Measurements from ENCODE around the gene KREMEN2. TPM values are rescaled to one million over a fixed set of nuclear protein-coding genes. Genes with fewer than 3 reads are reported as not detected.

The KREMEN2 gene
- polyA plus RNA-seq, 3 donors = 0.09 TPM; not detected in 2

GRCh38 chr16:2976201-2976600 lies 12.1 kb downstream of the KREMEN2 start:
- Histone ChIP-seq H3K79me2 (ENCODE audit: insufficient read depth, low read length) (peaks cover 16% of the 10 kb centered on the region), H3K27ac (ENCODE audit: low read depth in 1 of 2, low read length in 2 of 2) (no peak overlapping the region), H2AFZ (ENCODE audit: insufficient read depth, low read depth, low read length, poor library complexity, severe bottlenecking) (no peak overlapping the region), H3K4me3 (replicated peaks in 1 of 3; ENCODE audit: low read depth in 2 of 3, low read length in 3 of 3) (no peak overlapping the region), H4K20me1 (ENCODE audit: insufficient read depth, low read length) (peaks cover 10% of the 10 kb centered on the region), H3K27me3 (ENCODE audit: control insufficient read depth in 2 of 2, insufficient read depth in 2 of 2, low read length in 2 of 2) (no peaks in the 10 kb centered on the region), H3K36me3 (replicated peaks in 1 of 2; ENCODE audit: control insufficient read depth in 1 of 2, insufficient read depth in 2 of 2, low read length in 2 of 2) (peaks cover 20 to 31% of the 10 kb centered on the region in 2 donors), H3K9ac (ENCODE audit: insufficient read depth, low read length, poor library complexity, severe bottlenecking) (no peak overlapping the region), H3K4me2 (replicated peaks; ENCODE audit: extremely low read depth, low read length, poor library complexity, severe bottlenecking) (no peak overlapping the region), H3K4me1 (ENCODE audit: control insufficient read depth in 1 of 2, insufficient read depth in 2 of 2, low read length in 2 of 2) (peaks cover 15 to 19% of the 10 kb centered on the region in 2 donors), H3K9me3 (replicated peaks in 1 of 2; ENCODE audit: control insufficient read depth in 1 of 2, insufficient read depth in 1 of 2, low read length in 2 of 2) (no peaks in the 10 kb centered on the region)
- intact Hi-C loops (cut with micrococcal nuclease) = no loop called here
- Mint-ChIP-seq H3K27ac (no peak overlapping the region), H3K4me3 (no peak overlapping the region), H3K4me1 (peaks cover 25% of the 10 kb centered on the region), H3K36me3 (peaks cover 10 to 27% of the 10 kb centered on the region in 2 donors), H3K9me3 (no peaks in the 10 kb centered on the region), H3K27me3 (ENCODE audit: low read depth in 3 of 3) (peaks cover 0 to 1% (median 0%) of the 10 kb centered on the region in 3 donors)
- DNase-seq = no peak
- 96% methylated on average over 6 of the region's 7 CpGs for WGBS (ENCODE audit: insufficient coverage)
- no peak for TF ChIP-seq CTCF (IDR thresholded peaks at IDR 0.05)

GRCh38 chr16:2976673-2977072 lies 12.6 kb downstream of the KREMEN2 start:
- TF ChIP-seq CTCF (IDR thresholded peaks at IDR 0.05) = no peak
- Mint-ChIP-seq H3K9me3 (no peaks in the 10 kb centered on the region), H3K27me3 (ENCODE audit: low read depth in 3 of 3) (peaks cover 0 to 1% (median 0%) of the 10 kb centered on the region in 3 donors), H3K27ac (no peak overlapping the region), H3K36me3 (peaks cover 10 to 27% of the 10 kb centered on the region in 2 donors), H3K4me3 (peak overlapping the region in 1 of 2 donors; percentile 43), H3K4me1 (peaks cover 29% of the 10 kb centered on the region)
- intact Hi-C loops (cut with micrococcal nuclease) = no loop called here
- no peaks in the 10 kb centered on the region for H3K27me3 ChIP-seq (ENCODE audit: control insufficient read depth in 2 of 2, insufficient read depth in 2 of 2, low read length in 2 of 2)
- H3K9ac ChIP-seq (ENCODE audit: insufficient read depth, low read length, poor library complexity, severe bottlenecking) = no peak overlapping the region
- peaks cover 12% of the 10 kb centered on the region for H3K79me2 ChIP-seq (ENCODE audit: insufficient read depth, low read length)
- no peaks in the 10 kb centered on the region for H3K9me3 ChIP-seq (replicated peaks in 1 of 2; ENCODE audit: control insufficient read depth in 1 of 2, insufficient read depth in 1 of 2, low read length in 2 of 2)
- peaks cover 18 to 21% of the 10 kb centered on the region in 2 donors for H3K4me1 ChIP-seq (ENCODE audit: control insufficient read depth in 1 of 2, insufficient read depth in 2 of 2, low read length in 2 of 2)
- peaks cover 5% of the 10 kb centered on the region for H4K20me1 ChIP-seq (ENCODE audit: insufficient read depth, low read length)
- no peak overlapping the region for H2AFZ ChIP-seq (ENCODE audit: insufficient read depth, low read depth, low read length, poor library complexity, severe bottlenecking)
- H3K4me2 ChIP-seq (replicated peaks; ENCODE audit: extremely low read depth, low read length, poor library complexity, severe bottlenecking) = no peak overlapping the region
- H3K4me3 ChIP-seq (replicated peaks in 1 of 3; ENCODE audit: low read depth in 2 of 3, low read length in 3 of 3) = no peak overlapping the region
- WGBS (ENCODE audit: insufficient coverage) = 99% methylated on average over 12 of the region's 15 CpGs
- no peak overlapping the region for H3K27ac ChIP-seq (ENCODE audit: low read depth in 1 of 2, low read length in 2 of 2)
- H3K36me3 ChIP-seq (replicated peaks in 1 of 2; ENCODE audit: control insufficient read depth in 1 of 2, insufficient read depth in 2 of 2, low read length in 2 of 2) = peaks cover 18 to 31% of the 10 kb centered on the region in 2 donors
- DNase-seq = no peak
